HG03103 (cell line): ENCODE results near the gene ASL.
"Not testable (repeated sequence)": the region's sequence is repeated elsewhere in the genome, so short reads cannot be mapped to it uniquely, and the experiment has no call there.

ENCODE experiments used
- ATAC-seq: cut with Tn5 transposase; IDR thresholded peaks from one replicate; pipeline ENCODE4 v1.9.1; 2021; ENCODE audit warnings: low read depth; ENCODE audit not compliant: unreplicated experiment

ASL gene

DNA sequence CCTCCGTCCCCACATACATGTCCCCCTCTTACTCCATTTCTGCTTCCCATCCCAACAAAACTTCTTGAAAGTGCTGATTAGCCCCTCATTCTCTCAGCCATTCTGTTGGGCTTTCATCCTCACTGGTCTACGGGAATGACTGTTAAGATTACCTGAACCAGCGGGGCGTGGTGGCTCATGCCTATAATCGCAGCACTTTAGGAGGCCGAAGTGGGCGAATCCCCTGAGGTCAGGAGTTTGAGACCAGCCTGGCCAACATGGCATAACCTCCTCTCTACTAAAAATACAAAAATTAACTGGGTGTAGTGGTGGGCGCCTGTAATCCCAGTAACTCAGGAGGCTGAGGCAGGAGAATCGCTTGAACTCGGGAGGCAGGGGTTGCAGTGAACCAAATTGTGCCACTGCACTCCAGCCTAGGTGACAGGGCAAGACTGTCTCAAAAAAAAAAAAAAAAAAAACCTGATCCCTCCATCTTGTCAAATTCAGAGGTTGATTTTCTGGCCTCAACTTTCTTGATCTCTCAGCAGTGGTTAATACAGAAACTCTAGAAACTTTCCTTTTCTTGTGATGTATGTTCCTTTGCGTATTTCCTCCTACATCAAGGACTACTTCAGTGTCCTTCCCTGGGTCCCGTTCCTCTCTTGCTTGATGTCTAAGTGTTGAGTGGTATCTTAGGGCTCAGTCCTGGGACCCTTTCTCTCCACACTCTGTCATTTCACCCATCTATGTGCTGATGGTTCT lies 41.2 kb downstream of the ASL start:
- ATAC-seq = not testable (repeated sequence)

DNA sequence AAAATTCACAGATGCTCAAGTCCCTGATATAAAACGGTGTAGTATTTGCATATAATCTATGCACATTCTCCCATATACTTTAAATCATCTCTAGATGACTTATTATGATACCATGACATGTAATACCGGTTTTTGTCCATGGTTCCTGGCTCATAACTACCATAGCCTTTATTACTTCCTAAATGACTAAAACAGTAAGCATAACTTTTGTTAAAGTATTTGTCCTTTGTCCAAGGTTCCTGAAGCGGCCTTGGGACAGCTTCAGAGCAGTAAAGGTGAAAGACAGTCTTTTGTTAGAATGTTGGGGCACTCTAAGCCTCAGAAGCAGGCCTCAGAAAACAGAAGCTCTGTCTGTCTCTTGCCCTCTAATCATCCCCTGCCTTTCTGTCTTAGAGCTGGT lies 43.0 kb downstream of the ASL start:
- ATAC-seq = no peak

DNA sequence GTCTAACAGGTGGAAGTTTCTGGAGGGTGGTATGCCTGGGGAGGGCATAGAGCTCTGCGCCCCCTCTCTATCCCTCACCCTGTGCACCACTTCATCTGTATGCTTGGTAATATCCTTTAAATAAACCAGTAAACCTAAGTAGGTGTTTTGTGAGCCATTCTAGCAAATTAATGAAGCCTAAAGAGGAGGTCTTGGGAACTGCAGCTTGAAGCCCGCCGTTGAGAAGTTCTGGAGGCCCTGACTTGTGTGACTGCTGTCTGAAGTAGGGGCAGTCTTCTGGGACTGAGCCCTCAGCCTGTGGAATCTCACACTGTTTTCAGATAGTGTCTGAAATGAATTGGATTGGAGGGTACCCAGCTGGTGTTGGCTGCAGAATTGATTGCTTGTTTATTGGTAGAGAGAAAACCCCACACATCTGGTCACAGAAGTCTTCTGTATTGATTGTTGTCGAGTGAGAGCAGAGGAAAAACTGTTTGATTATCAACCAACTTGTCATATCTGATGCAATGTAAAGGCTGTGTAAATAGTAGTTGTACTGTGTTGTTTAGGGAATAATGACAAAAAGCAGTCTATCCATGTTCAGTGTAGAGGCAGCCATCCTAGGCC lies 43.7 kb downstream of the ASL start:
- ATAC-seq = no peak

DNA sequence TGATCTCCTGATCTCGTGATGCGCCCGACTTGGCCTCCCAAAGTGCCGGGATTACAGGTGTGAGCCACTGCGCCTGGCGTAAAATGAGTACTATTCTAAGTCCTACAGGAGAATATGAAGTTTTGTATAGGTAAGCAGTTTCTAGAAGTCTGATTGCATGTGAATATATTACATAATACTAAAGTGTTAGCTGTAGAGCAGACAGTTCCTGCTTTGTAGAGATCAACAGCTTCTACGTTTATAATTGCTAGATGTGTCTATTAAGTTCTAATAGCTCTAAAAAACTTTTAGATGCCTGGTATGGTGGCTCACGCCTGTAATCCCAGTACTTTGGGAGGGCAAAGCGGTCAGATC lies 47.5 kb downstream of the ASL start:
- no peak for ATAC-seq

DNA sequence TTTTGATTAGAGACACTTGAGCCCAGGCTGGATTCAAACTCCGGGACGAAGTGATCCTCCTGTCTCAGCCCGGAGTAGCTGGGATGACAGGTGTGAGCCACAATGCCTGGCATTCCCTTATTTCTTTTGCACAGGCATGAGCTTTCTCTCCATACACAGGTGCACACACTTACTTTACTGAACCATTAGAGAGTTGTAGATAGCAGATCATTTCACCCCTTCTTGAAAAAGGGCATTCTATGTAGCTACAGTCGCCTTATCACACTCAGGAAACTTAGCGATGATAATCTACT lies 48.9 kb downstream of the ASL start:
- not testable (repeated sequence) for ATAC-seq

DNA sequence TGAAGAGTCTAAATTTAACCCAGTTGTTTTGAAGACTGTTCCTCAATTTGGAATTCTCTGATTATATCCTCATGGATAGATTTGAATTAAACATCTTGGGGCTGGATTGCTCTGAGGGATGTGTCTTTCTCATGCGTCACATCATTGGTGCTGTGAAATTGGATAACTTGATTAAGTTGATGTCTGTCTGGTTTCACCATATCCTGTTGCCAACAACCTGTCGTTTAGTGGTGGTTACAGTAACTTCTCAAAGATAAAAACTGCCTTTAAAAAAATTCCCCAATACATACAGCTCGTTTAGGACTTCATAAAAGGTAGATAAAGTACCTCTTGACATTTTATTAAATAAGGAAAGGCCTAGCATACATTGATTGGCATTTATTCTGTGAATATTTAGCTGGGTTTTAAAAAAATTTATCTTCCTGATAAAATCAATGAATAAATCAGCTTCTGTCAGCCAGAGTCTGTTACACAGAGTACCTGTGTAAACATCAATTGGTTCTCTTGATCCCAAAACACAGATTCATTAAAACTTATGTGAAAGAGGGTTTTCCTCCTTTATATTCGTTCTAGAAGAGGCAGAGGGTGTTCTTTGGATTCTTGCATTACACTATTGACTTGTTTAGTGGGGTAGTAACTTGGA lies 49.6 kb downstream of the ASL start:
- no peak for ATAC-seq

DNA sequence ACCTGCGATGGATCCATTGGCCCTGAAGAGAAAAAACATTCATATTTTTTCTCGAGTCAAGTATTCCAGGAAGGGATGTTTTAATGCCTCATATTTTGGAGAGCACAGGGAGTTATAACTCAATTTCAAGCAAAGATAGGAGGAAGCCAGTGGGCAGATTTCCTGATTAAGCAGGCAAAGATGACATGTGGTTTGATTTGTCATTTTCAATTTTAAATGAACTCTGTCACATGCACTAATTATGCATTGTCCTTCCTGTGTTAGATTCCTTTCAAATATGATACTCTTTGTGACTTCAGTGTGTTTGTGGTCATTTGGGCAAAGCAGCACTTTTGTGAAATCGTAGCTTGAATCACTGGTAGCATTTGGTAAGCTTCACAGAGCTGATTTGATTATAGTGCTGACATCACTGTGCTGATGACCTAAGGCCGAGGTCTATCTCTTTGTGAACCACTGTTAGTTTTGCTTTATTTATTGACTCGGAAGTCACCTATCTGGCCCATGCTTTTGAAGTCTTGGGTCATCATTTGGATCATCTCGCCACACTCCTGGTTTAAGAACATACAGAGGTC lies 50.2 kb downstream of the ASL start:
- not testable (repeated sequence) for ATAC-seq

DNA sequence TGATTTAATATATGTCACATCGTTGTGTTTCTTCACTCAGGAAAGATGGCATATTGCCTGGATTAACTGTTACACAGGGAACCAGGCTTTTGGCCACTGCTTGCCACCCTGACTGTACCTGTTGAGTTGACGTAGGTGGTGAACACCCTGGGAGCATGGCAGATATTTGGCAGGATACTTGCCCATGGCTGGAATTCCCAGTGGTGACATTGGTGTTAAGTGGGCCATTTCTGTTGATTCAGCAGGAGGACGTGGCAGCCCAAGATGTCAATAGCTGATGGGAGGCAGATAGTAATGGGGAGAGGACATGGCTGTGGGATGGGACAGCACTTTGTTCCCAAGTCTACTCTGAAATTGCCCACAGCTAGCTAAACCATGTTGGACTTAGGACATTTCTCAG lies 51.6 kb downstream of the ASL start:
- ATAC-seq = not testable (repeated sequence)

DNA sequence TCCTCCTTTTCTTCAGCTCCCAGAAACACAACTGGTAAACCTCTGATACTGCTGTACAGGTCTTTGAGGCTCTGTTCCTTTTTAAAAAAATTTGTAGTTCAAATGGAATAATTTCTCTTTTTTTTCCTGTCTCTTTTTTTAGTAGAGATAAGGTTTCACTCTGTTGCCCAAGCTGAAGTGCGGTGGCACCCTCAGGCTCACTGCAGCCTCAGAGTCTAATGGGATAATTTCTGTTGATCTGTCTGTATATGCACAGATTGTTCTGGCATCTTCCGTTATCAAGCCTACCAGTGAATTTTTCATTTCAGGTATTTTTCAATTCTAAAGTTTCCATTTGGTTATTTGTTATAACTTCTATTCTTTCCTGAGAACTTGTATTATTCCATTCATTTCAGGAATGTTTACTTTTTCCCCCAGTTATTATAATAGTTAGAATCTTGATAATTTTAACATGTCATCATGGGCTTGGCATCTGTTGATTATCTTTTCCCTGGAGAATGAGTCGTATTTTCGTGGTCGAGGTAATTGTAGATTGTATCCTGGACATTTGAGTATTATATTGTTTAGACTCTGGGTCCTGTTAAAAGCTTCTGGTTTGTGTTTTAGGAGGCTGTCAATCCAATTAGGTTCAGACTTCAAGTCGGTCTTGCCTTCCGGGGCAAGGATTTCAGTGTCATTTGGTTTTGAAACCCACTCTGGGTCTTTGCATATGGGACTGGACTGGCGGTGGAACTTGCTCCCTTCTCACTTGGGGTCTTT lies 63.6 kb downstream of the ASL start:
- ATAC-seq = no peak

DNA sequence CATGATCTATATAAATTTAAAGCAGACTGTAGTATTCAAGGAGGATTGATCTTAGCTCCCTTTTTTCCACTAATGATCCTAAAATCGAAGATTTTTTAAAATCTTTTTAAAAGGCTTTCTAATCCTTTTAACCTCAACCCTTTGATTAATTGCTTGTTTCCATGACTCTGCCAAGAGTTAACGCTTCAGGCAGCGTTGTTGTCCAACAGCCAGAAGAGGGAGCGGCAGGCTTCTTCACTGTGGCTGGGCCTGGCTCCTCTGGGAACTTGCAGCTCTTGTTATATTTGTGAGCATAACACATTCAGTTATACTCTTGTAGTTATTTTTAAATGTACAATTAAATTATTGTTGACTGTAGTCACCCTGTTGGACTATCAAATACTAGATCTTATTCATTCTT lies 65.3 kb downstream of the ASL start:
- ATAC-seq = no peak

DNA sequence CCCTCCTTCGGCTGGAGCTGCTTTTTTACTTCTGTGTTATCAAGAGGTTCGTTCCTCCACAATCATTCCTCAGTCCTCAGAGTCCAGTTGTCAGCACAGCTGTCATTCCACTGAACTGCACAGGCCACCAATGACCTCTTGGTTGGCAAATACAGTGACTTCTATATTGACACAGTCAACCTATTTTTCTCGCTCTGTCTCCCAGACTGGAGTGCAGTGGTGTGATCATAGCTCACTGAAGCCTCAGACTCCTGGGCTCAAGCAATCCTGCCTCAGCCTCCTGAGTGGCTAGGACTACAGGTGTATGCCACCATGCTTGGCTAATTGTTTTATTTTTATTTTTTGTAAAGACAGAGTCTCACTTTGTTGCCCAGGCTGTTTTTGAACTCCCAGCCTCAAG lies 66.7 kb downstream of the ASL start:
- no peak for ATAC-seq

DNA sequence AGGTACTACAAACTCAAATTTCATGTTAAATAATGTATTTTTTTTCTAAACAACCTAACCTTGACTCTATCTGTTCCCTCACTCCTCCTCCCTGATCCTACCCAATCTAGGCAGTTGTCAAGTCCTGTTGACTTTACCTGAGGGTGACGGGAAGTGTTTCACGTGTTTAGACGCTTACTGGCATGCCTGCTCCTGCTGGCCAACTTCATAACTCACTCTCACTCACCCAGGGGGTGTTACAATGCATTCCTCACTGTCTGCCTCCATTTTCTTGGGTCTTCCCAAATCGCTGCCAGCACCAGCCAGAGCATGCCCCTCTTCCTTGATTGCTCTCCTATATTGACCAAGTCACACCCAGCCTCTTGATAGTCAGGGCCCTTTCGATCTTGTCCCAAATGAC lies 67.4 kb downstream of the ASL start:
- ATAC-seq = no peak
